ENCODE measurements around the gene GPC5.

Gene GPC5

DNA sequence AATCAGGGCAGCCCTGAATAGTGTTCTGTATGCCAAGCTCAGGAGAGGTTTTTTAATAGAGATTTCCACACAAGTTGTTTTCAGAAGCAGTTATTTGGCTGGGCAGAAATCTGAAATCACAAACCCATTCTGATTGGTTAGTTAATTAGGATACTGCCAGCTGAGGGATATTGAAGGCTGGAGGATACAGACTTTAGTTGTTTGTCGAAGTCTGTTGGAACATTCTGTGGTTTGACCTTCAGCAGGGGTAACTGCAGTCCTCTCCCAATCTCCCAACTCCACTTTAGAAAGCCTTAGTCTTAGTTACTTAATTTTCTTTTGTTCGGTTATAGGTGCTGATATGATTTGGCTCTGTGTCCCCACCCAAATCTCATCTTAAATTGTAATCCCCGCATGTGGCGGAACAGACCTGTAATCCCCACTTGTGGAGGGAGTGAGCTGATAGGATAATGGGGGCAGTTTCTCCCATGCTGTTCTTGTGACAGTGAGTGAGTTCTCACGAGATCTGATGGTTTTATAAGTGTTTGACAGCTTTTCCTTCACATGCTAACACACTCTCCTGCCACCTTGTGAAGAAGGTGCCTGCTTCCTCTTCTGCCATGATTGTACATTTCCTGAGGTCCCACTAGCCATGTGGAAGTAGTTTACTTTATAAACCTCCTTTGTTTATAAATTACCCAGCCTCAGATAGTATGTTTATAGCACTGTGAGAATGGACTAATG, 169.2 kb downstream of the GPC5 start (continued):
- TF ChIP-seq, protein P1, sequence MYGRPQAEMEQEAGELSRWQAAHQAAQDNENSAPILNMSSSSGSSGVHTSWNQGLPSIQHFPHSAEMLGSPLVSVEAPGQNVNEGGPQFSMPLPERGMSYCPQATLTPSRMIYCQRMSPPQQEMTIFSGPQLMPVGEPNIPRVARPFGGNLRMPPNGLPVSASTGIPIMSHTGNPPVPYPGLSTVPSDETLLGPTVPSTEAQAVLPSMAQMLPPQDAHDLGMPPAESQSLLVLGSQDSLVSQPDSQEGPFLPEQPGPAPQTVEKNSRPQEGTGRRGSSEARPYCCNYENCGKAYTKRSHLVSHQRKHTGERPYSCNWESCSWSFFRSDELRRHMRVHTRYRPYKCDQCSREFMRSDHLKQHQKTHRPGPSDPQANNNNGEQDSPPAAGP (tag by site-specific recombination; IDR thresholded peaks at IDR 0.05), result no peak
- no peak for TF ChIP-seq OVOL3 (tag by site-specific recombination; IDR thresholded peaks at IDR 0.05)
- TF ChIP-seq ZNF248 (tag by site-specific recombination; IDR thresholded peaks at IDR 0.05), result no peak
- TF ChIP-seq HOXA7 (CRISPR knock-in tag; IDR thresholded peaks at IDR 0.05; ENCODE audit: borderline replicate concordance), result no peak

DNA sequence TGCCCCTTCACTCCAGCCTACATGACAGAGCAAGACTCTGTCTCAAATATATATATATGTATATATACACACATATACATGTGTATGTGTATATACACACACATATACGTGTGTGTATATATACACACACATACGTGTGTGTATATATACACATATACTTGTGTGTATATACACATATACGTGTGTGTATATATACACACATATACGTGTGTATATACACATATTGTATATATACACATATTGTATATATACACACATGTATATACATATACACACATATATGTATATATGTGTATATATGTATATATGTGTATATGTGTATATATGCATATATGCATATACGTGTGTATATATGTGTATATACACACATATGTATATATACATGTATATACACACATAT, 173.3 kb downstream of the GPC5 start:
- Histone ChIP-seq H3K4me1 (ENCODE audit: control insufficient read depth, insufficient read depth, low read length) (no peaks in the 10 kb centered on the region), H3K27ac (ENCODE audit: extremely low read depth, low read depth, low read length) (no peak overlapping the region), H3K9me3 (ENCODE audit: control insufficient read depth, insufficient read depth, low read depth, low read length) (no peaks in the 10 kb centered on the region), H3K4me3 (ENCODE audit: low read depth, low read length) (no peak overlapping the region), H3K36me3 (ENCODE audit: control insufficient read depth in 2 of 2, insufficient read depth in 1 of 2, low read length in 2 of 2) (no peaks in the 10 kb centered on the region)
- ChIA-PET POLR2A (no interaction called here), CTCF (no interaction called here)
- TF ChIP-seq ZNF501 (tag by site-specific recombination; IDR thresholded peaks at IDR 0.05), result no peak
- no peak for TF ChIP-seq ZNF529 (tag by site-specific recombination; IDR thresholded peaks at IDR 0.05; ENCODE audit: insufficient replicate concordance)
- no peak for TF ChIP-seq GFI1B (tag by site-specific recombination; IDR thresholded peaks at IDR 0.05)
- TF ChIP-seq ZNF266 (tag by site-specific recombination; IDR thresholded peaks at IDR 0.05; ENCODE audit: low read depth), result no peak
- no peak for TF ChIP-seq ZFP41 (tag by site-specific recombination; IDR thresholded peaks at IDR 0.05; ENCODE audit: borderline replicate concordance)
- TF ChIP-seq, protein P2, sequence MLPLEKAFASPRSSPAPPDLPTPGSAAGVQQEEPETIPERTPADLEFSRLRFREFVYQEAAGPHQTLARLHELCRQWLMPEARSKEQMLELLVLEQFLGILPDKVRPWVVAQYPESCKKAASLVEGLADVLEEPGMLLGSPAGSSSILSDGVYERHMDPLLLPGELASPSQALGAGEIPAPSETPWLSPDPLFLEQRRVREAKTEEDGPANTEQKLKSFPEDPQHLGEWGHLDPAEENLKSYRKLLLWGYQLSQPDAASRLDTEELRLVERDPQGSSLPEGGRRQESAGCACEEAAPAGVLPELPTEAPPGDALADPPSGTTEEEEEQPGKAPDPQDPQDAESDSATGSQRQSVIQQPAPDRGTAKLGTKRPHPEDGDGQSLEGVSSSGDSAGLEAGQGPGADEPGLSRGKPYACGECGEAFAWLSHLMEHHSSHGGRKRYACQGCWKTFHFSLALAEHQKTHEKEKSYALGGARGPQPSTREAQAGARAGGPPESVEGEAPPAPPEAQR (tag by site-specific recombination; IDR thresholded peaks at IDR 0.05), result no peak
- no peak for TF ChIP-seq REPIN1 (tag by site-specific recombination; IDR thresholded peaks at IDR 0.05; ENCODE audit: low read depth)
- no peak for TF ChIP-seq ZNF560 (tag by site-specific recombination; IDR thresholded peaks at IDR 0.05; ENCODE audit: borderline replicate concordance)

DNA sequence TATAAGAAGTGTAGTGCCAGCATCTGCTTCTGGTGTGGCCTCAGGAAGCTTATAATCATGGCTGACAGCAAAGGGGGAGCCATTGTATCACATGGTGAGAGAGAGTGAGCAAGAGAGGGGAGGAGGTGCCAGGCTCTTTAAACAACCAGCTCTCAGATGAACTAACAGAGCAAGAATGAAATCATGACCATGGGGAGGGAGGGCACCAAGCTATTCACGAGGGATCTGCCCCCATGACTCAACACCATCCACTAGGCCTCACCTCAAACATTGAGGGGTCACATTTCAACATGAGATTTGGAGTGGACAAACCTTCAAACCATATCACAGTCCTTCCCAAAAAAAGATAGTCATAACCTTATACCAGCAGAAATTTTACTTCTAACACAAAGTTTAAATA, 174.0 kb downstream of the GPC5 start:
- TF ChIP-seq ZNF48 (tag by site-specific recombination; IDR thresholded peaks at IDR 0.05), result no peak
- TF ChIP-seq, protein P3, sequence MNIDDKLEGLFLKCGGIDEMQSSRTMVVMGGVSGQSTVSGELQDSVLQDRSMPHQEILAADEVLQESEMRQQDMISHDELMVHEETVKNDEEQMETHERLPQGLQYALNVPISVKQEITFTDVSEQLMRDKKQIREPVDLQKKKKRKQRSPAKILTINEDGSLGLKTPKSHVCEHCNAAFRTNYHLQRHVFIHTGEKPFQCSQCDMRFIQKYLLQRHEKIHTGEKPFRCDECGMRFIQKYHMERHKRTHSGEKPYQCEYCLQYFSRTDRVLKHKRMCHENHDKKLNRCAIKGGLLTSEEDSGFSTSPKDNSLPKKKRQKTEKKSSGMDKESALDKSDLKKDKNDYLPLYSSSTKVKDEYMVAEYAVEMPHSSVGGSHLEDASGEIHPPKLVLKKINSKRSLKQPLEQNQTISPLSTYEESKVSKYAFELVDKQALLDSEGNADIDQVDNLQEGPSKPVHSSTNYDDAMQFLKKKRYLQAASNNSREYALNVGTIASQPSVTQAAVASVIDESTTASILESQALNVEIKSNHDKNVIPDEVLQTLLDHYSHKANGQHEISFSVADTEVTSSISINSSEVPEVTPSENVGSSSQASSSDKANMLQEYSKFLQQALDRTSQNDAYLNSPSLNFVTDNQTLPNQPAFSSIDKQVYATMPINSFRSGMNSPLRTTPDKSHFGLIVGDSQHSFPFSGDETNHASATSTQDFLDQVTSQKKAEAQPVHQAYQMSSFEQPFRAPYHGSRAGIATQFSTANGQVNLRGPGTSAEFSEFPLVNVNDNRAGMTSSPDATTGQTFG (tag by site-specific recombination; IDR thresholded peaks at IDR 0.05; ENCODE audit: borderline replicate concordance), result no peak
- TF ChIP-seq ZNF155 (tag by site-specific recombination; IDR thresholded peaks at IDR 0.05), result no peak
- no peak for TF ChIP-seq ZNF585B (tag by site-specific recombination; IDR thresholded peaks at IDR 0.05)
- TF ChIP-seq ZFP41 (tag by site-specific recombination; IDR thresholded peaks at IDR 0.05; ENCODE audit: borderline replicate concordance), result no peak
- no peak for TF ChIP-seq ZNF366 (tag by site-specific recombination; conservative IDR thresholded peaks at IDR 0.05)
- TF ChIP-seq, protein P4, sequence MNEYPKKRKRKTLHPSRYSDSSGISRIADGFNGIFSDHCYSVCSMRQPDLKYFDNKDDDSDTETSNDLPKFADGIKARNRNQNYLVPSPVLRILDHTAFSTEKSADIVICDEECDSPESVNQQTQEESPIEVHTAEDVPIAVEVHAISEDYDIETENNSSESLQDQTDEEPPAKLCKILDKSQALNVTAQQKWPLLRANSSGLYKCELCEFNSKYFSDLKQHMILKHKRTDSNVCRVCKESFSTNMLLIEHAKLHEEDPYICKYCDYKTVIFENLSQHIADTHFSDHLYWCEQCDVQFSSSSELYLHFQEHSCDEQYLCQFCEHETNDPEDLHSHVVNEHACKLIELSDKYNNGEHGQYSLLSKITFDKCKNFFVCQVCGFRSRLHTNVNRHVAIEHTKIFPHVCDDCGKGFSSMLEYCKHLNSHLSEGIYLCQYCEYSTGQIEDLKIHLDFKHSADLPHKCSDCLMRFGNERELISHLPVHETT (tag by site-specific recombination; IDR thresholded peaks at IDR 0.05), result no peak
- no peak for TF ChIP-seq ZNF677 (tag by site-specific recombination; IDR thresholded peaks at IDR 0.05)
- CTCF ChIA-PET, result no interaction called here
- Histone ChIP-seq H3K4me1 (ENCODE audit: control insufficient read depth, insufficient read depth, low read length) (no peaks in the 10 kb centered on the region), H3K9me3 (ENCODE audit: control insufficient read depth, insufficient read depth, low read depth, low read length) (no peaks in the 10 kb centered on the region), H3K4me3 (ENCODE audit: low read depth, low read length) (no peak overlapping the region), H3K27ac (ENCODE audit: extremely low read depth, low read depth, low read length) (no peak overlapping the region), H3K36me3 (ENCODE audit: control insufficient read depth in 2 of 2, insufficient read depth in 1 of 2, low read length in 2 of 2) (no peaks in the 10 kb centered on the region)
- POLR2A ChIA-PET, result no interaction called here

All from HEK293 (cell line).